K562 (cell line): Measurements from ENCODE around the gene ZP3. TPM values are rescaled to one million over a fixed set of nuclear protein-coding genes. Genes with fewer than 3 reads are reported as not detected.

Experiments
- BRD4 ChIP-seq: fragments of 200-600 bp; sonication (generic); IDR thresholded peaks from 2 replicates; pipeline ENCODE4 v1.6.1; 2017; ENCODE audit warnings: inconsistent platforms
- CEBPB ChIP-seq: fragments of 450-650 bp; IDR thresholded peaks from 2 replicates; pipeline ENCODE4 v1.6.1; 2016; ENCODE audit warnings: missing genetic modification characterization, missing compliant biosample characterization
- DACH1 ChIP-seq: fragments of 450-650 bp; IDR thresholded peaks from 2 replicates; pipeline ENCODE4 v1.6.1; 2018; ENCODE audit not compliant: partially characterized antibody
- FOXO4 ChIP-seq: fragments of 450-650 bp; formaldehyde crosslinking; IDR thresholded peaks from 2 replicates; pipeline ENCODE4 v1.4.0; 2020; ENCODE audit warnings: mild to moderate bottlenecking, moderate library complexity
- LCOR ChIP-seq: sonication (generic); formaldehyde crosslinking; IDR thresholded peaks from 2 replicates; pipeline ENCODE4 v1.8.0; 2022; ENCODE audit warnings: mild to moderate bottlenecking, missing genetic modification reagents
- MBD2 ChIP-seq: sonication (generic); IDR thresholded peaks from 2 replicates; pipeline ENCODE4 v1.6.1; 2016; ENCODE audit warnings: low read depth, borderline replicate concordance
- MYBL2 ChIP-seq, 2 experiments: fragments of 450-650 bp in 1 of 2; sonication (generic) in 1 of 2; formaldehyde crosslinking in 1 of 2; IDR thresholded peaks; 2 replicates each; pipeline versions ENCODE4 v1.6.1 to v1.8.1; 2017 to 2022; ENCODE audit warnings: borderline replicate concordance in 1 of 2, inconsistent platforms in 1 of 2, low read depth in 1 of 2, mild to moderate bottlenecking in 1 of 2, missing genetic modification reagents in 1 of 2, moderate library complexity in 1 of 2
- NEUROD1 ChIP-seq: fragments of 150-350 bp; IDR thresholded peaks from 2 replicates; pipeline ENCODE4 v1.6.1; 2014; ENCODE audit warnings: borderline replicate concordance, low read length, low read depth; ENCODE audit not compliant: partially characterized antibody
- PHB ChIP-seq: fragments of 250-450 bp; sonication (Bioruptor Pico); IDR thresholded peaks from 2 replicates; pipeline ENCODE4 v1.5.0; 2021
- SMARCB1 ChIP-seq: IDR thresholded peaks from 2 replicates; pipeline ENCODE4 v1.6.1; 2011; ENCODE audit warnings: improper control_type of control experiment, low read depth; ENCODE audit not compliant: insufficient read length
- SRSF1 ChIP-seq: fragments of 200-400 bp; formaldehyde crosslinking; IDR thresholded peaks from 2 replicates; pipeline ENCODE4 v1.6.1; 2017; ENCODE audit warnings: mild to moderate bottlenecking, low read depth, low read length, moderate library complexity
- STAT5B ChIP-seq: fragments of 250-450 bp; sonication (Bioruptor Pico); IDR thresholded peaks from 2 replicates; pipeline ENCODE4 v1.8.0; 2021; ENCODE audit warnings: mild to moderate bottlenecking, inconsistent platforms
- TOE1 ChIP-seq, 2 experiments: fragments of 450-650 bp in 1 of 2; sonication (generic) in 1 of 2; formaldehyde crosslinking in 1 of 2; IDR thresholded peaks; 2 replicates each; pipeline versions ENCODE4 v1.7.1 to v1.8.0; 2016 to 2022; ENCODE audit warnings: borderline replicate concordance in 2 of 2, mild to moderate bottlenecking in 2 of 2, antibody characterized with exemption in 1 of 2, inconsistent platforms in 1 of 2, low read depth in 1 of 2, missing genetic modification reagents in 1 of 2, moderate library complexity in 1 of 2
- U2AF1 ChIP-seq: fragments of 200-400 bp; formaldehyde crosslinking; optimal IDR thresholded peaks from 2 replicates; pipeline ENCODE3; 2017; ENCODE audit warnings: mild to moderate bottlenecking, low read depth, low read length, moderate library complexity
- ZBTB1 ChIP-seq: sonication (generic); formaldehyde crosslinking; IDR thresholded peaks from 2 replicates; pipeline ENCODE4 v1.8.1; 2023; ENCODE audit warnings: missing genetic modification reagents, low read depth, mild to moderate bottlenecking, borderline replicate concordance
- ZNF431 ChIP-seq: sonication (generic); formaldehyde crosslinking; IDR thresholded peaks from 2 replicates; pipeline ENCODE4 v1.8.0; 2022; ENCODE audit warnings: mild to moderate bottlenecking, missing genetic modification reagents
- polyA plus RNA-seq, 8 experiments: library from polyadenylated mRNA; depleted of rRNA in 4 of 8; stranded (reverse) in 5 of 8; unstranded in 3 of 8; fragments of >200 nt; fragmentation: Nextera tagmentation in 2 of 8; fragmentation: Illumina TruSeq in 1 of 8; extraction: Ambion mirVana in 2 of 8; extraction: Trizol in 1 of 8; gene quantifications; 2 replicates each; pipeline versions ENCODE4 v1.2.1 to v1.2.3, GENCODE V29; 2011 to 2014; ENCODE audit warnings: inconsistent platforms in 1 of 8, missing spikeins in 1 of 8
- total RNA-seq, 7 experiments: library from RNA; depleted of rRNA in 6 of 7; stranded (reverse); fragments of >200 nt in 6 of 7; fragmentation: Illumina TruSeq in 2 of 7; extraction: Trizol in 2 of 7; gene quantifications; 2 replicates each; pipeline versions ENCODE4 v1.2.1 to v1.2.3, GENCODE V29; 2011 to 2021; ENCODE audit warnings: low replicate concordance in 1 of 7
- TF ChIP-seq, protein P1 (sequence below): sonication (generic); formaldehyde crosslinking; IDR thresholded peaks from 2 replicates; pipeline ENCODE4 v1.4.0; 2020; ENCODE audit warnings: mild to moderate bottlenecking, missing genetic modification reagents
- TF ChIP-seq, protein P2 (sequence below): fragments of 250-450 bp; sonication (Bioruptor Pico); IDR thresholded peaks from 2 replicates; pipeline ENCODE4 v1.8.0; 2022; ENCODE audit warnings: moderate library complexity, mild to moderate bottlenecking, inconsistent platforms

Gene ZP3
- total and polyA plus RNA-seq, 9 of the 15 experiments (the other 6 are each of a cell fraction or from before 2014, with no cell fraction given), result 1.4 to 3.8 (median 2.4) TPM

DNA sequence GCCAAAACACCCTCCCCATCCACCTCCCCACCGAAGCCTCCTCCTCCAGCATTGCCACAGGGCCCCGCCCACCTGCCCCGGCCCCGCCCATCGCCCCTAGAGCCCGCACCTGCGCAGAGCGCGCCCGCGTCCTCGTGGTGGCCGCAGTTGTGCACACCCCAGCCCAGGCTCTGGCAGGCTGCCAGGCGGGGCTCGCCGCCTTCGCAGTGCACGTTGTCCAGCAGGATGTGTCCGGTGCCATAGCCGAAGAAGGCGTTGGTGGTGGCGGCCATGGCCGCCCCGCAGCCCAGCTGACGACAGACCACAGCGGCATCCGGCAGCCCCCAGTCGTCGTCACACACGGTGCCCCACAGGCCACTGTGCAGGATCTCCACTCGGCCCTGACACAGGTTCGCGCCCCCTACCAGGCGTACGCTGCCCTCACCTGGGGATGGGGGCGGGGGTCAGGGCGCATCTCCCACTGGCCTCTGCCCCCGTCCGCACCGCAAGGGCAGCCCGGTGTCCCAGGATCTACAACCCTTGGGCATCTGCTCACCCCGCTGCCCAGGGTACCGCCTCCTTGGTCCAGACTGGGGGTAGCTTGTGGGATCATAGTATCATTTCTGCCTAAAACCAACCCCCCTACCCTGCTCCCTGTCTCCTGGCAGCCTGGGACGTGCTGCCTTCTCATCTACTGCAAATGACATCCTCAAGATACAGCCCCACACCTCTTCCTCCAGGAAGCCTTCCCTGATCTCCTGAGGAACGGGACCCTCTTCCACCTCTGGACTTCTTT lies 27.2 kb upstream of the ZP3 start (continued):
- TF ChIP-seq U2AF1 (peak; percentile 48), ZNF431 (CRISPR knock-in tag) (no peak), STAT5B (CRISPR knock-in tag) (no peak), NEUROD1 (peak; percentile 38), SRSF1 (no peak), CEBPB (tag) (no peak), DACH1 (peak; percentile 49), PHB (CRISPR knock-in tag) (no peak), BRD4 (no peak), LCOR (CRISPR knock-in tag) (peak; percentile 86), MYBL2 (IDR thresholded peaks at IDR 0.05; ENCODE audit: low read depth) (no peak), MYBL2 (CRISPR knock-in tag; IDR thresholded peaks at IDR 0.05; ENCODE audit: borderline replicate concordance) (no peak), FOXO4 (CRISPR knock-in tag) (no peak), SMARCB1 (no peak), ZBTB1 (CRISPR knock-in tag) (no peak), TOE1 (IDR thresholded peaks at IDR 0.05; ENCODE audit: borderline replicate concordance) (peak; percentile 57; the same call in 1 of the 2 replicates), TOE1 (CRISPR knock-in tag; IDR thresholded peaks at IDR 0.05; ENCODE audit: borderline replicate concordance, low read depth) (no peak), MBD2 (no peak; the same call in 1 of the 2 replicates)
- TF ChIP-seq, protein P1, sequence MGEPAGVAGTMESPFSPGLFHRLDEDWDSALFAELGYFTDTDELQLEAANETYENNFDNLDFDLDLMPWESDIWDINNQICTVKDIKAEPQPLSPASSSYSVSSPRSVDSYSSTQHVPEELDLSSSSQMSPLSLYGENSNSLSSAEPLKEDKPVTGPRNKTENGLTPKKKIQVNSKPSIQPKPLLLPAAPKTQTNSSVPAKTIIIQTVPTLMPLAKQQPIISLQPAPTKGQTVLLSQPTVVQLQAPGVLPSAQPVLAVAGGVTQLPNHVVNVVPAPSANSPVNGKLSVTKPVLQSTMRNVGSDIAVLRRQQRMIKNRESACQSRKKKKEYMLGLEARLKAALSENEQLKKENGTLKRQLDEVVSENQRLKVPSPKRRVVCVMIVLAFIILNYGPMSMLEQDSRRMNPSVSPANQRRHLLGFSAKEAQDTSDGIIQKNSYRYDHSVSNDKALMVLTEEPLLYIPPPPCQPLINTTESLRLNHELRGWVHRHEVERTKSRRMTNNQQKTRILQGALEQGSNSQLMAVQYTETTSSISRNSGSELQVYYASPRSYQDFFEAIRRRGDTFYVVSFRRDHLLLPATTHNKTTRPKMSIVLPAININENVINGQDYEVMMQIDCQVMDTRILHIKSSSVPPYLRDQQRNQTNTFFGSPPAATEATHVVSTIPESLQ (CRISPR knock-in tag), result peak; percentile 98
- TF ChIP-seq, protein P2, sequence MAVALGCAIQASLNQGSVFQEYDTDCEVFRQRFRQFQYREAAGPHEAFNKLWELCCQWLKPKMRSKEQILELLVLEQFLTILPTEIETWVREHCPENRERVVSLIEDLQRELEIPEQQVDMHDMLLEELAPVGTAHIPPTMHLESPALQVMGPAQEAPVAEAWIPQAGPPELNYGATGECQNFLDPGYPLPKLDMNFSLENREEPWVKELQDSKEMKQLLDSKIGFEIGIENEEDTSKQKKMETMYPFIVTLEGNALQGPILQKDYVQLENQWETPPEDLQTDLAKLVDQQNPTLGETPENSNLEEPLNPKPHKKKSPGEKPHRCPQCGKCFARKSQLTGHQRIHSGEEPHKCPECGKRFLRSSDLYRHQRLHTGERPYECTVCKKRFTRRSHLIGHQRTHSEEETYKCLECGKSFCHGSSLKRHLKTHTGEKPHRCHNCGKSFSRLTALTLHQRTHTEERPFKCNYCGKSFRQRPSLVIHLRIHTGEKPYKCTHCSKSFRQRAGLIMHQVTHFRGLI (CRISPR knock-in tag), result no peak
